NB4 (cell line): ENCODE results near the gene WNT7A.

ENCODE experiments used
- DNase-seq: peaks from one replicate; pipeline ENCODE4 v3.0.0; 2010; ENCODE audit warnings: low read depth
- H3K4me3 ChIP-seq: one replicate; pipeline ENCODE4 v1.5.1; 2011; ENCODE audit warnings: mild to moderate bottlenecking, low read depth, low read length, moderate library complexity
- CTCF ChIP-seq: IDR thresholded peaks from one replicate; pipeline ENCODE4 v1.5.1; 2012; ENCODE audit warnings: low read depth, low read length
- MAX ChIP-seq: IDR thresholded peaks from 2 replicates; pipeline ENCODE4 v1.6.1; 2011; ENCODE audit warnings: low read depth, low read length
- MYC ChIP-seq: IDR thresholded peaks from 2 replicates; pipeline ENCODE4 v1.6.1; 2011; ENCODE audit warnings: low read depth, low read length
- POLR2A ChIP-seq: IDR thresholded peaks from 2 replicates; pipeline ENCODE4 v1.6.1; 2011; ENCODE audit warnings: mild to moderate bottlenecking; ENCODE audit not compliant: insufficient read length; ENCODE audit errors: extremely low read depth

Gene WNT7A

GRCh38 chr3:13825311-13825579 is 54.6 kb downstream of the WNT7A start:
- H3K4me3 ChIP-seq = no peak overlapping the region
- no peak for DNase-seq
- TF ChIP-seq MAX = no peak

GRCh38 chr3:13824521-13825310 is 55.2 kb downstream of the WNT7A start:
- TF ChIP-seq MYC (no peak), MAX (no peak), CTCF (no peak)
- H3K4me3 ChIP-seq = no peak overlapping the region
- DNase-seq = no peak

DNA sequence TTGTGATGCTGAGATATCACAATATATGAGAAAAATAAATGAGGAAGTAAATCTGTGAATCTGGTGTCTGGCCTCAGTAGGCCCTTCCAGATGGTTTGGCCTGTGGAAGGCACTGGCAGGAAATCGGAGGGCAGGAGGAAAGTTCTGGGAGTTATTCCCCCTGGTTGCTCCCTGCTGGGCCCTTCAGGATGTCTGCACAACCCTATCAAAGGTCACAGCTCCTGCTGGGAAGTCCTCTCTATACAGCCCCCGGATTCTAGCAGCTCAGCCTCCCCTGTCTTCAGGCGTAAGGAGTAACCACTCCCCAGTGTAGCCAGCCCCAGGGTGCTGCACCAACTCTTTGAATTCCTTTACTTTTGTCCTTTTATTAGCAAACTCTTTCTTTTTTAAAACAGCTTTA is 56.2 kb downstream of the WNT7A start:
- TF ChIP-seq POLR2A (no peak), MAX (no peak), MYC (no peak), CTCF (no peak)
- DNase-seq = no peak

GRCh38 chr3:13822871-13823585 is 56.8 kb downstream of the WNT7A start:
- TF ChIP-seq CTCF (no peak), MYC (no peak)
- H3K4me3 ChIP-seq = no peak overlapping the region
- DNase-seq = no peak

More for the DNA sequence above, 56.2 kb downstream of the WNT7A start:
- H3K4me3 ChIP-seq = no peak overlapping the region

GRCh38 chr3:13822042-13822441 is 57.8 kb downstream of the WNT7A start:
- no peak for DNase-seq

More at GRCh38 chr3:13822042-13822441, 57.8 kb downstream of the WNT7A start:
- no peak overlapping the region for H3K4me3 ChIP-seq
- TF ChIP-seq MYC = no peak
- TF ChIP-seq MAX = no peak
- no peak for TF ChIP-seq CTCF
- no peak for TF ChIP-seq POLR2A
